Measurements from ENCODE around the gene DPYSL4. TPM values are rescaled to one million over a fixed set of nuclear protein-coding genes. Genes with fewer than 3 reads are reported as not detected.

The DPYSL4 gene
- total and polyA plus RNA-seq, 2 experiments from 2014 or later = 10.6 to 23.9 TPM

DNA sequence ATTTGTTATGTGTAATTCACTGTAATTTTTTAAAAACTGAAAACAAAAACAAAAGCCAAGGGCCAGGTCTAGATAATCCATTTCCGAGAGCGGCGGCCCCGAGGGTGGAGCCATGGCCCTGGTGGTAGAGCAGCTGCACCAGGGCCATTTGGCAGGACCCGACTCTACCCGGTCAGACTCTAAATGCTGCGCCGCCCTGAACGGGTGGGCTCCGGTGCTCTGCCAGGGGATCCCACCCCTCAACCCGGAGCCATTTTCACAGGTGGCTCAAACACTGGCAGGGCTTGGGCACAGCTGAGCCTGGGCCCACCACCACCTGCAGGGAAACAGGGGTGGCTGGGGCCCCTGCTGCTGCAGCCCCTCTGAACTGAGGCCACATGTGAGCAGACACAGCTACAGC, 56.9 kb downstream of the DPYSL4 start (continued):
- TF ChIP-seq, protein P1, sequence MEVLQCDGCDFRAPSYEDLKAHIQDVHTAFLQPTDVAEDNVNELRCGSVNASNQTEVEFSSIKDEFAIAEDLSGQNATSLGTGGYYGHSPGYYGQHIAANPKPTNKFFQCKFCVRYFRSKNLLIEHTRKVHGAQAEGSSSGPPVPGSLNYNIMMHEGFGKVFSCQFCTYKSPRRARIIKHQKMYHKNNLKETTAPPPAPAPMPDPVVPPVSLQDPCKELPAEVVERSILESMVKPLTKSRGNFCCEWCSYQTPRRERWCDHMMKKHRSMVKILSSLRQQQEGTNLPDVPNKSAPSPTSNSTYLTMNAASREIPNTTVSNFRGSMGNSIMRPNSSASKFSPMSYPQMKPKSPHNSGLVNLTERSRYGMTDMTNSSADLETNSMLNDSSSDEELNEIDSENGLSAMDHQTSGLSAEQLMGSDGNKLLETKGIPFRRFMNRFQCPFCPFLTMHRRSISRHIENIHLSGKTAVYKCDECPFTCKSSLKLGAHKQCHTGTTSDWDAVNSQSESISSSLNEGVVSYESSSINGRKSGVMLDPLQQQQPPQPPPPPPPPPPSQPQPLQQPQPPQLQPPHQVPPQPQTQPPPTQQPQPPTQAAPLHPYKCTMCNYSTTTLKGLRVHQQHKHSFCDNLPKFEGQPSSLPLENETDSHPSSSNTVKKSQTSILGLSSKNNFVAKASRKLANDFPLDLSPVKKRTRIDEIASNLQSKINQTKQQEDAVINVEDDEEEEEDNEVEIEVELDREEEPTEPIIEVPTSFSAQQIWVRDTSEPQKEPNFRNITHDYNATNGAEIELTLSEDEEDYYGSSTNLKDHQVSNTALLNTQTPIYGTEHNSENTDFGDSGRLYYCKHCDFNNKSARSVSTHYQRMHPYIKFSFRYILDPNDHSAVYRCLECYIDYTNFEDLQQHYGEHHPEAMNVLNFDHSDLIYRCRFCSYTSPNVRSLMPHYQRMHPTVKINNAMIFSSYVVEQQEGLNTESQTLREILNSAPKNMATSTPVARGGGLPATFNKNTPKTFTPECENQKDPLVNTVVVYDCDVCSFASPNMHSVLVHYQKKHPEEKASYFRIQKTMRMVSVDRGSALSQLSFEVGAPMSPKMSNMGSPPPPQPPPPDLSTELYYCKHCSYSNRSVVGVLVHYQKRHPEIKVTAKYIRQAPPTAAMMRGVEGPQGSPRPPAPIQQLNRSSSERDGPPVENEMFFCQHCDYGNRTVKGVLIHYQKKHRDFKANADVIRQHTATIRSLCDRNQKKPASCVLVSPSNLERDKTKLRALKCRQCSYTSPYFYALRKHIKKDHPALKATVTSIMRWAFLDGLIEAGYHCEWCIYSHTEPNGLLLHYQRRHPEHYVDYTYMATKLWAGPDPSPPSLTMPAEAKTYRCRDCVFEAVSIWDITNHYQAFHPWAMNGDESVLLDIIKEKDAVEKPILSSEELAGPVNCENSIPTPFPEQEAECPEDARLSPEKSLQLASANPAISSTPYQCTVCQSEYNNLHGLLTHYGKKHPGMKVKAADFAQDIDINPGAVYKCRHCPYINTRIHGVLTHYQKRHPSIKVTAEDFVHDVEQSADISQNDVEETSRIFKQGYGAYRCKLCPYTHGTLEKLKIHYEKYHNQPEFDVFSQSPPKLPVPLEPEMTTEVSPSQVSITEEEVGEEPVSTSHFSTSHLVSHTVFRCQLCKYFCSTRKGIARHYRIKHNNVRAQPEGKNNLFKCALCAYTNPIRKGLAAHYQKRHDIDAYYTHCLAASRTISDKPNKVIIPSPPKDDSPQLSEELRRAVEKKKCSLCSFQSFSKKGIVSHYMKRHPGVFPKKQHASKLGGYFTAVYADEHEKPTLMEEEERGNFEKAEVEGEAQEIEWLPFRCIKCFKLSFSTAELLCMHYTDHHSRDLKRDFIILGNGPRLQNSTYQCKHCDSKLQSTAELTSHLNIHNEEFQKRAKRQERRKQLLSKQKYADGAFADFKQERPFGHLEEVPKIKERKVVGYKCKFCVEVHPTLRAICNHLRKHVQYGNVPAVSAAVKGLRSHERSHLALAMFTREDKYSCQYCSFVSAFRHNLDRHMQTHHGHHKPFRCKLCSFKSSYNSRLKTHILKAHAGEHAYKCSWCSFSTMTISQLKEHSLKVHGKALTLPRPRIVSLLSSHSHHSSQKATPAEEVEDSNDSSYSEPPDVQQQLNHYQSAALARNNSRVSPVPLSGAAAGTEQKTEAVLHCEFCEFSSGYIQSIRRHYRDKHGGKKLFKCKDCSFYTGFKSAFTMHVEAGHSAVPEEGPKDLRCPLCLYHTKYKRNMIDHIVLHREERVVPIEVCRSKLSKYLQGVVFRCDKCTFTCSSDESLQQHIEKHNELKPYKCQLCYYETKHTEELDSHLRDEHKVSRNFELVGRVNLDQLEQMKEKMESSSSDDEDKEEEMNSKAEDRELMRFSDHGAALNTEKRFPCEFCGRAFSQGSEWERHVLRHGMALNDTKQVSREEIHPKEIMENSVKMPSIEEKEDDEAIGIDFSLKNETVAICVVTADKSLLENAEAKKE (CRISPR knock-in tag; IDR thresholded peaks at IDR 0.05) = no peak
- TF ChIP-seq STAT1 (IDR thresholded peaks at IDR 0.05; ENCODE audit: unreplicated experiment) (no peak), ZNF331 (CRISPR knock-in tag; IDR thresholded peaks at IDR 0.05; ENCODE audit: low read depth) (no peak)

DNA sequence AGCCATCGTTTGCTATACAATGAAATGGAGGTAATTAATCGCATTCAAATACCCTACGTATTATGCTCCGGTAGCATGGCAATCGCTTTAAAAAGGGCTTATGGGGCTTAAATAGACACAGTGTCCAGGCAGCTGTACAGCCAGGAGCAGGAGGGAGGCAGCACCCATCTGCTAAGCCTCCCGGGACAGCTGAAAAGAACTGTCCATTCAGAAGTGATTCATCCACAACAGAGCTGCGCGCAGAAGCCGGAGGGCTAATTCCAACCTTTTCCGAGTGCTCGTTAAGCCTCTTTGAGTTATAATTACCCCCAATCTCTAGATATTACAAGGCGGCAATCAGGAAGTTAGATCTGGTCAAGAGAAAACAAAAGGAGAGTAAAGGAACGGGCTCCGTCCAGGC, 58.3 kb downstream of the DPYSL4 start:
- ATAC-seq (no peak), DNase-seq (ENCODE audit: low spot score) (no peak)
- Mint-ChIP-seq H3K36me3 (ENCODE audit: low read depth) (no peaks in the 10 kb centered on the region), H3K27ac (no peak overlapping the region), H3K4me3 (no peak overlapping the region), H3K27me3 (ENCODE audit: insufficient read depth, low read depth, poor library complexity) (peaks cover 6% of the 10 kb centered on the region), H3K9me3 (no peaks in the 10 kb centered on the region), H3K4me1 (peaks cover 6% of the 10 kb centered on the region)
- Histone ChIP-seq H3K79me2 (replicated peaks; ENCODE audit: insufficient read depth) (no peaks in the 10 kb centered on the region), H3K4me1 (ENCODE audit: insufficient read depth) (no peaks in the 10 kb centered on the region), H2AFZ (no peak overlapping the region), H3F3A (replicated peaks; ENCODE audit: low read depth) (no peaks in the 10 kb centered on the region), H3K9me2 (ENCODE audit: insufficient read depth) (no peaks in the 10 kb centered on the region), H3K27ac (ENCODE audit: low read depth) (no peak overlapping the region), H3K27me3 (ENCODE audit: insufficient read depth) (no peaks in the 10 kb centered on the region), H3K4me2 (no peak overlapping the region), H3K4me3 (no peak overlapping the region), H4K20me1 (replicated peaks; ENCODE audit: insufficient read depth) (no peaks in the 10 kb centered on the region), H3K36me3 (ENCODE audit: insufficient read depth) (no peaks in the 10 kb centered on the region)
- TF ChIP-seq ZNF331 (CRISPR knock-in tag; IDR thresholded peaks at IDR 0.05; ENCODE audit: low read depth) = no peak
- TF ChIP-seq, protein P2, sequence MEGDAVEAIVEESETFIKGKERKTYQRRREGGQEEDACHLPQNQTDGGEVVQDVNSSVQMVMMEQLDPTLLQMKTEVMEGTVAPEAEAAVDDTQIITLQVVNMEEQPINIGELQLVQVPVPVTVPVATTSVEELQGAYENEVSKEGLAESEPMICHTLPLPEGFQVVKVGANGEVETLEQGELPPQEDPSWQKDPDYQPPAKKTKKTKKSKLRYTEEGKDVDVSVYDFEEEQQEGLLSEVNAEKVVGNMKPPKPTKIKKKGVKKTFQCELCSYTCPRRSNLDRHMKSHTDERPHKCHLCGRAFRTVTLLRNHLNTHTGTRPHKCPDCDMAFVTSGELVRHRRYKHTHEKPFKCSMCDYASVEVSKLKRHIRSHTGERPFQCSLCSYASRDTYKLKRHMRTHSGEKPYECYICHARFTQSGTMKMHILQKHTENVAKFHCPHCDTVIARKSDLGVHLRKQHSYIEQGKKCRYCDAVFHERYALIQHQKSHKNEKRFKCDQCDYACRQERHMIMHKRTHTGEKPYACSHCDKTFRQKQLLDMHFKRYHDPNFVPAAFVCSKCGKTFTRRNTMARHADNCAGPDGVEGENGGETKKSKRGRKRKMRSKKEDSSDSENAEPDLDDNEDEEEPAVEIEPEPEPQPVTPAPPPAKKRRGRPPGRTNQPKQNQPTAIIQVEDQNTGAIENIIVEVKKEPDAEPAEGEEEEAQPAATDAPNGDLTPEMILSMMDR (conservative IDR thresholded peaks at IDR 0.05; ENCODE audit: low read depth in 2 of 2) = no peak
- TF ChIP-seq, protein P3, sequence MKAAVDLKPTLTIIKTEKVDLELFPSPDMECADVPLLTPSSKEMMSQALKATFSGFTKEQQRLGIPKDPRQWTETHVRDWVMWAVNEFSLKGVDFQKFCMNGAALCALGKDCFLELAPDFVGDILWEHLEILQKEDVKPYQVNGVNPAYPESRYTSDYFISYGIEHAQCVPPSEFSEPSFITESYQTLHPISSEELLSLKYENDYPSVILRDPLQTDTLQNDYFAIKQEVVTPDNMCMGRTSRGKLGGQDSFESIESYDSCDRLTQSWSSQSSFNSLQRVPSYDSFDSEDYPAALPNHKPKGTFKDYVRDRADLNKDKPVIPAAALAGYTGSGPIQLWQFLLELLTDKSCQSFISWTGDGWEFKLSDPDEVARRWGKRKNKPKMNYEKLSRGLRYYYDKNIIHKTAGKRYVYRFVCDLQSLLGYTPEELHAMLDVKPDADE (IDR thresholded peaks at IDR 0.05) = no peak
- no peak for TF ChIP-seq EZH2phosphoT487 (IDR thresholded peaks at IDR 0.05; ENCODE audit: unreplicated experiment)
- TF ChIP-seq, protein P1 (CRISPR knock-in tag; IDR thresholded peaks at IDR 0.05) = no peak

All from GM23338 (cell line).